HEK293 (cell line): ENCODE results near the gene DERL2.

Experiments
- CTCF ChIP-seq: fragments of 450-650 bp; formaldehyde crosslinking; IDR thresholded peaks from 2 replicates; pipeline ENCODE4 v1.5.1; 2016; ENCODE audit warnings: missing biosample characterization, missing genetic modification characterization
- PRDM10 ChIP-seq: fragments of 450-650 bp; formaldehyde crosslinking; IDR thresholded peaks from 2 replicates; pipeline ENCODE4 v1.5.1; 2016; ENCODE audit warnings: missing biosample characterization, missing genetic modification characterization
- REST ChIP-seq: fragments of 450-650 bp; formaldehyde crosslinking; IDR thresholded peaks from 2 replicates; pipeline ENCODE4 v1.5.1; 2016; ENCODE audit warnings: missing biosample characterization, missing genetic modification characterization
- SALL2 ChIP-seq: fragments of 450-650 bp; formaldehyde crosslinking; IDR thresholded peaks from 2 replicates; pipeline ENCODE4 v1.5.0; 2017; ENCODE audit warnings: missing biosample characterization, mild to moderate bottlenecking, missing genetic modification characterization, borderline replicate concordance
- ZBTB17 ChIP-seq: fragments of 450-650 bp; formaldehyde crosslinking; IDR thresholded peaks from 2 replicates; pipeline ENCODE4 v1.5.1; 2016; ENCODE audit warnings: missing biosample characterization, missing genetic modification characterization
- ZBTB7A ChIP-seq: fragments of 450-650 bp; formaldehyde crosslinking; IDR thresholded peaks from 2 replicates; pipeline ENCODE4 v1.5.1; 2016; ENCODE audit warnings: low read depth, missing biosample characterization, missing genetic modification characterization
- ZBTB8A ChIP-seq: fragments of 450-650 bp; formaldehyde crosslinking; IDR thresholded peaks from 2 replicates; pipeline ENCODE4 v1.5.1; 2016; ENCODE audit warnings: missing biosample characterization, missing genetic modification characterization
- ZNF184 ChIP-seq: fragments of 450-650 bp; IDR thresholded peaks from 2 replicates; pipeline ENCODE4 v1.5.1; 2018; ENCODE audit warnings: missing biosample characterization, mild to moderate bottlenecking, missing genetic modification characterization
- ZNF202 ChIP-seq: fragments of 450-650 bp; formaldehyde crosslinking; IDR thresholded peaks from 2 replicates; pipeline ENCODE4 v1.5.1; 2016; ENCODE audit warnings: missing biosample characterization, missing genetic modification characterization, borderline replicate concordance
- ZNF248 ChIP-seq: fragments of 450-650 bp; formaldehyde crosslinking; IDR thresholded peaks from 2 replicates; pipeline ENCODE4 v1.5.1; 2017; ENCODE audit warnings: missing biosample characterization, missing genetic modification characterization
- ZNF48 ChIP-seq: fragments of 450-650 bp; formaldehyde crosslinking; IDR thresholded peaks from 2 replicates; pipeline ENCODE4 v1.5.1; 2016; ENCODE audit warnings: missing biosample characterization, missing genetic modification characterization
- ZNF549 ChIP-seq: fragments of 450-650 bp; IDR thresholded peaks from 2 replicates; pipeline ENCODE4 v1.5.1; 2018; ENCODE audit warnings: missing biosample characterization, missing genetic modification characterization, mild to moderate bottlenecking, inconsistent platforms, moderate library complexity

GRCh38 chr17:5468075-5468473 is 17.9 kb downstream of the DERL2 start:
- TF ChIP-seq ZBTB8A (no peak), ZNF184 (tag by site-specific recombination) (no peak), PRDM10 (tag by site-specific recombination) (no peak), SALL2 (no peak), CTCF (no peak), ZNF48 (no peak), REST (tag by site-specific recombination) (no peak), ZNF248 (tag by site-specific recombination) (no peak), ZBTB7A (tag by site-specific recombination) (no peak), ZNF202 (tag by site-specific recombination) (no peak), ZBTB17 (no peak; the same call in 1 of the 2 replicates), ZNF549 (tag by site-specific recombination) (no peak)
